Measurements from ENCODE around the gene ARHGAP6. TPM values are rescaled to one million over a fixed set of nuclear protein-coding genes. Genes with fewer than 3 reads are reported as not detected.
A peak's percentile ranks its signal among the peaks of the same experiment; 100 is the strongest.

ARHGAP6 gene
- total RNA-seq, 1 donor from 2014 or later, result 3.1 TPM

DNA sequence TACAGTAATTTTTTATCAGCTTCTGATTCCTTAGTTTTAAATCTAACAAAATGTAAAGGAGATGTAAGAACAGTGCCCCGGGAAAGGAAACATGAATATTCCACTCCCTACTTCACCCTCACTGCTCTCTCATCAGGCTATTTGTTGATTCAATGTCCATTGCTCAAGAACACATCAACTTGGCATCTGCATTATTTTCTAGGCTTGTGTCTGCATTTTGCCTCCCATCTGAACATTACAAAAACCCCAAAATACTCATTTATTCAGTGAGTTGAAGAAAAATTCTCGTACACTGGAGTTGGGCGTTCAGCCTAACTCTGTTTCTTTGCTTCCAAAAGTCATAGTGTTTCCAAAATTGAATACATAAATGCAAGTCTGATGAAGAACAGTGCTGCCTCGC is 25.6 kb downstream of the ARHGAP6 start:
- Histone ChIP-seq H3K9me3 (replicated peaks) (no peaks in the 10 kb centered on the region), H3K36me3 (no peaks in the 10 kb centered on the region), H3K27me3 (ENCODE audit: low read depth) (no peaks in the 10 kb centered on the region), H3K27ac (replicated peaks) (no peak overlapping the region), H3K4me1 (no peaks in the 10 kb centered on the region), H3K4me3 (no peak overlapping the region)
- no peak for DNase-seq
- intact Hi-C loops (cut with micrococcal nuclease), result no loop called here
- no peak for TF ChIP-seq CTCF (IDR thresholded peaks at IDR 0.05; ENCODE audit: borderline replicate concordance)

DNA sequence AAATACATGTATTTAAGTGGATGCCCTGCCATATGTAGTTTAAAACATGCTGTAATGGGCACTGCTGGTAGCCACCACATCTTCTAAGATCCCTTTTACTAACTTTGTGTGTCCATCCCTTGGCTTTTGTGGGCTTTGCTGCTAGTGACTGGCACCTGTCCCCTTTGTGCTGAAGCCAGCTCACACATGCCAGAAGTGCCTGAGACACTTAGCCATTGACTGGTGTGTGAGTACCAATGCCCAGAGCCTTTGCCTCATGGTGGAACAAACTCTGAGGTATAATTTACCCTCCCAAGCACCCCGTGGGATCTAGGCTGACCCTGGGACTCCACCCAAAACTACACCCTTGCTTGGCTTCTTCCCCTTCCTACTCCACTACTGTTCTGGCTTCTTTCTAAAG is 33.0 kb downstream of the ARHGAP6 start:
- TF ChIP-seq CTCF (IDR thresholded peaks at IDR 0.05; ENCODE audit: borderline replicate concordance), result no peak
- Histone ChIP-seq H3K4me1 (no peaks in the 10 kb centered on the region), H3K4me3 (no peak overlapping the region), H3K9me3 (replicated peaks) (no peaks in the 10 kb centered on the region), H3K27ac (replicated peaks) (no peak overlapping the region), H3K36me3 (no peaks in the 10 kb centered on the region), H3K27me3 (ENCODE audit: low read depth) (no peaks in the 10 kb centered on the region)
- intact Hi-C loops (cut with micrococcal nuclease), result no loop called here
- no peak for DNase-seq

GRCh38 chrX:11629593-11630211 is 36.0 kb downstream of the ARHGAP6 start:
- no peak overlapping the region for H3K4me3 ChIP-seq

DNA sequence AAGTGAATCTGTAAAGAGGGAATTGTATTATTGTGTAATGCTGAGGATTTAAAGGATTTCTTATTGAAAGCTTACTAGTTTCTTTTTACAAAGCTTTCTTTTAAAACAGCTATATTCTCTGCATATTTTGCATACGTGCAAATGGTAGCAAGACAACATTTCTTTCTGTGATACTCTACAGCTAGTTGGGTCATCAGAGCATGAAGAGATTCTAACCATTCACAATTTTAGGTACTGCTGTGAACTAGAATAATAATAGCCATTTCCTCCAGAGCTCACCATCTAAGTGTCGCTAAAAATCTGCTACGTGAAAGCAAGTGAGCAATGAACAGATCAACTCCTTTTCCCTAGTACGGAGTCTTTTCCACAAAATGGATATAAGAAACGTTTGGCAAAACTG is 37.3 kb downstream of the ARHGAP6 start:
- no peak for TF ChIP-seq CTCF (IDR thresholded peaks at IDR 0.05; ENCODE audit: borderline replicate concordance)
- Histone ChIP-seq H3K9me3 (replicated peaks) (peaks cover 28% of the 10 kb centered on the region), H3K4me1 (no peaks in the 10 kb centered on the region), H3K27me3 (ENCODE audit: low read depth) (no peaks in the 10 kb centered on the region), H3K4me3 (no peak overlapping the region), H3K27ac (replicated peaks) (no peak overlapping the region), H3K36me3 (no peaks in the 10 kb centered on the region)
- DNase-seq, result no peak
- intact Hi-C loops (cut with micrococcal nuclease), result no loop called here

More at GRCh38 chrX:11629593-11630211, 36.0 kb downstream of the ARHGAP6 start:
- peaks cover 19% of the 10 kb centered on the region for H3K9me3 ChIP-seq (replicated peaks)
- intact Hi-C loops (cut with micrococcal nuclease), result no loop called here
- no peaks in the 10 kb centered on the region for H3K27me3 ChIP-seq (ENCODE audit: low read depth)
- no peaks in the 10 kb centered on the region for H3K36me3 ChIP-seq
- TF ChIP-seq CTCF (IDR thresholded peaks at IDR 0.05; ENCODE audit: borderline replicate concordance), result no peak
- no peaks in the 10 kb centered on the region for H3K4me1 ChIP-seq
- H3K27ac ChIP-seq (replicated peaks), result peak overlapping the region; percentile 52
- peak; percentile 19 for DNase-seq

GRCh38 chrX:11626351-11626750 is 39.4 kb downstream of the ARHGAP6 start:
- Histone ChIP-seq H3K9me3 (replicated peaks) (peaks cover 28% of the 10 kb centered on the region), H3K4me1 (no peaks in the 10 kb centered on the region), H3K27ac (replicated peaks) (no peak overlapping the region), H3K4me3 (no peak overlapping the region), H3K27me3 (ENCODE audit: low read depth) (no peaks in the 10 kb centered on the region), H3K36me3 (no peaks in the 10 kb centered on the region)
- no peak for DNase-seq
- intact Hi-C loops (cut with micrococcal nuclease), result no loop called here
- TF ChIP-seq CTCF (IDR thresholded peaks at IDR 0.05; ENCODE audit: borderline replicate concordance), result no peak
